GM19351 (cell line): Measurements from ENCODE around the gene GPR65.

ENCODE experiments used
- ATAC-seq: cut with Tn5 transposase; IDR thresholded peaks from one replicate; pipeline ENCODE4 v1.9.1; 2021; ENCODE audit warnings: mild to moderate bottlenecking, moderate library complexity; ENCODE audit not compliant: unreplicated experiment

Gene GPR65

GRCh38 chr14:88036422-88036821 lies 31.5 kb downstream of the GPR65 start:
- no peak for ATAC-seq

GRCh38 chr14:88037325-88037724 lies 32.4 kb downstream of the GPR65 start:
- ATAC-seq, result no peak

- ATAC-seq, result no peak
Measured at GRCh38 chr14:88039197-88039596, 34.3 kb downstream of the GPR65 start.

DNA sequence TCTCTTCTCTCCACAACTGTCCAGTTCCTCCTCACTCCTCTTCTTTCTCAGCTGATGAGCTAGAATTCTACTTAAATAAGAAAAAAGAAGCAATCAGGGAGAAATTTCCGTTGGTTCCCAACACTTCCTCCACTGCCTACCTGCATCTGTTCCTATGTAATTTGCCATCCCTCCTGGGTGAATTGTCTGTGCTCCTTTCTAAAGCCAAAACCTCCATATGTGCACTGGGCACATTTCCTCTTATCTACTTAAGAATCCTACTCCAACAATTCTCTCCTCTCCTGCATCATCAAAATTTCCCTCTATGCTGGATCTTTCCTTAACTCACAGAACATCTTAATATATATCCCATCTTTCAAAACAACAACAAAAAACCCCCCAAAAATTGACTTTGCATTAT lies 35.2 kb downstream of the GPR65 start:
- ATAC-seq, result no peak

GRCh38 chr14:88043529-88044443 lies 38.9 kb downstream of the GPR65 start:
- ATAC-seq, result no peak

DNA sequence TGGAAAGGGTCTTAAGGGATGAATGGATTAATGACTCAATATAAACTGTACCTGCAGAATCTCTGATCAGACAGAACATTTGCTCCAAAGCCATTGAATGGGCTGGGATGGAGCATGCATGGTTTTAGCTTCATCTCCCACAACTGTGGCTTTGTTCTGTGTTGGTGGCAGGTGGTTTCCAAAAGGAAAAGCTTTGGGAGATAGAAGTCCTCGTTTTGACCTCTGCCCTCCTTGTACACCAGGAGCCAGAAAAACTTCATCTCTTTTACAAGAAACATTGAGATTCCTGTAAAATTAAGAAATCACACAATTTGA lies 39.5 kb downstream of the GPR65 start:
- ATAC-seq, result peak; percentile 3

DNA sequence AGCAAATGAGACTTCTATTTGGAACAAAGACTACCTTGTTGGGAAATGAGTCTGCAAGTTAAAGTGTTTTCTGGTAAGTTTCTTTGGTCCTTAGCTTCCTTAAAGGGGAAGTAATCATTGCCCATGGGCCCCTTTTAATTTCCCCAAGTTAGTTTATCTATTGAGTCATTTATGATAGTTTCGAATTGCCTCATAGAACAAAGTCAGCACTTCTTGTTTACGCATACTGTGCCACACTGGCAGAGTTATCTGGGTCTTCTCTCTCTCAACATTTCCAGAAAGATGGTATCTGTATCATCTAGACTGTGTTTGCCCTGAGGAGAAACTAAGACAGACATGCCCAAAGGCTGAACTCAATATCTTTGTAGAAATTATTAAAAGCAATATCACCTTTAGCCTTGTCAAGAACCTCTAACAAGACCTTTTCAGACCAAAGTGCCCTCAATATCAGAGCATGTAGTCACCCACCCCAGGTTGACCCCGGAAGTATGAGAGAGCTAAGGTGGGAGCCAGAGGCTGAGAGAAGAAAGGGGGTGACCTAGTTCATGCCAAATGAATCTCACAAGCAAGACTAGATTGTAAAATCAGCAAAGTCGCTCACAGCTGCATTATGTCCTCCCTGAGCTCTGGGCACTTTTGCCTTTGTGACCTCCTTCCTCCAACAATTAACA lies 40.0 kb downstream of the GPR65 start:
- peak; percentile 93 for ATAC-seq

GRCh38 chr14:88045705-88046104 lies 40.8 kb downstream of the GPR65 start:
- ATAC-seq, result no peak

GRCh38 chr14:88048351-88048750 lies 43.4 kb downstream of the GPR65 start:
- ATAC-seq, result no peak

- ATAC-seq, result no peak
Measured at GRCh38 chr14:88049266-88049665, 44.3 kb downstream of the GPR65 start.

DNA sequence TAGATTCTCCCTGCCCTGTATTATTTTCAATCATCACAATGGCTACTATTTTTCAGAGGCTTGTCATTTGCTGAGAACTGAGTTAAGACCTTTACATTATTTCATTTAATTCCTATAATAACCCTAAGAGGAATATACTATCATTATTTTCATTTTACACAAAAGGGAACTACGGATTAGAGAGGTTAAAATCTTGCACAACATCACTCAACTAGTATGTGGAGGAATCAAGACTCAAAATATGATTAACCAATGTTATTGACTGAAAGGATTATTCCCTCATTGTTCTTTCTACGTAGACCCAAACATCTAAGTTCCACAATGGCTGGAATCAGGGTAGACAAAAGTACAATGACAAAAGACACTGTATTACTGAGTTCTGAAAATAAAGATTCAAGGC lies 45.0 kb downstream of the GPR65 start:
- no peak for ATAC-seq

GRCh38 chr14:88060576-88060975 lies 55.6 kb downstream of the GPR65 start:
- ATAC-seq, result no peak

GRCh38 chr14:88063811-88064210 lies 58.9 kb downstream of the GPR65 start:
- ATAC-seq, result no peak
